Inferior parietal cortex (tissue), 1 donor: Measurements from ENCODE around the gene PANK4.

Experiments used
- DNase-seq: peaks from one replicate; pipeline ENCODE4 v3.0.0-alpha.2; 2016; ENCODE audit errors: extremely low spot score

Gene PANK4

GRCh38 chr1:2544875-2545640 is 18.7 kb upstream of the PANK4 start:
- DNase-seq: no peak

- no peak for DNase-seq
Observed at GRCh38 chr1:2544093-2544874, 17.9 kb upstream of the PANK4 start.

- peak; percentile 43 for DNase-seq
Observed at GRCh38 chr1:2543543-2544092, 17.2 kb upstream of the PANK4 start.

DNA sequence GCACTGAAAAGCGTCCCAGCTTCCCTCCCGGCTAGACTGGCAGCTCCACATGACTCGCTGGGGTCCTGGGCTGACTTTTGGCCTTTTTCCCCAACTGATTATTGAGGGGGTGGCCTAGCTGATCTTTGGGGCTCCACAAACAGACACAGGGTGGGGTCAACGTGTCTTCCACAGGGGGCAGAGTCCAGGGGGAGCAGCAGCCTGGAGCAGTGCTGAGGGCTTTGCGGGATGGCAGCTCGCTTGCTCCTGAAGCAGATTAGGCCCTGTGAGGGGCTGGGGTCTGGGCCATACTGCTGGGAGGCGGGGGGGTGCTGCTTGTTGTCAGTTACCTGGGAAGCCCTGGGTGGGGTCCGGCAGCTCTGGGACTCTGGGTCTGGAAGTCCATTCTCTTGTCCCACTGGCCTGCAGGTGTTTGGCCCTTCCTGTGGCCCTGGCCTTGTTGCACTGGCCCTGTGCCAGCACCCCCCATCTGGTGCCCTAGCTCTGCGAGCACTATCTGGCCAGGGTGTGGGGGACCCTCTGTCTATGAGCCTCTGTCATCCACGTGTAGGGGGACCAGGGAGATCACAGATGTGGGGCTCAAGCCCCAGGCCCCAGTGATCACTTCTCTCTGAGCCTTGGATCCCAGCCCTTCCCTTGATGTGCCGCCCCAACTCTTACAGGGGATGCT is 16.0 kb upstream of the PANK4 start:
- no peak for DNase-seq

DNA sequence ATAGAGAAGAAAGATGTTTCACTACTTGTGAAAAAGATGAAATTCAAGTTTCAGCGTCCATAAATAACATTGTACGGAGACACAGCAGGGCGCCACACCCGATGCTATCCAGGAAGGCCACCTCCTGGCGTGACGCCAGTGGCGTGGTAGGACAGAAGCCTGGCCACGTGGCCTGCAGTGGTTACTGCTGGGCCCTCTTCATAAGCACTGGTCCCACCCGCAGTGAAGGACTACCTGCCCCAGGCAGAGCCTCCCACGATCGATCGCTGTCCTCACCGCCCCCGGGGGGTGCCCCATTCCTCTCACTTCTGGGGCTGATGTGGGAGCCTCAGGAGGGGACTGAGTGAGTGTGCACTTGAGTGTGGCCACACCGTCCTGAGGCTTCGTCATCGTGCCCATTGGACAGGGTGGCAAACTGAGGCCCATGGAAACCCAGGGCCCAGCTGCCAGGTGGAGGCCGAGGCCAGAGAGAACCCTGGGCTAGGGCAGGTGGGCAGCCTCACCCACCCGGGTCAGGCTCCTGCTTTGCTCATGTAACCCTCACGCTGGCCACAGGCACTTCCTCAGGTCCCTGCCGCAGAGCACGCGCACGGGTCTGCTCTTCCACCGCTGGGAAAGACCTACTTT is 15.3 kb upstream of the PANK4 start:
- peak; percentile 23 for DNase-seq

GRCh38 chr1:2540816-2541492 is 14.6 kb upstream of the PANK4 start:
- no peak for DNase-seq

- no peak for DNase-seq
Observed at GRCh38 chr1:2539312-2539907, 13.0 kb upstream of the PANK4 start.

- no peak for DNase-seq
Observed at GRCh38 chr1:2538872-2539271, 12.5 kb upstream of the PANK4 start.

DNA sequence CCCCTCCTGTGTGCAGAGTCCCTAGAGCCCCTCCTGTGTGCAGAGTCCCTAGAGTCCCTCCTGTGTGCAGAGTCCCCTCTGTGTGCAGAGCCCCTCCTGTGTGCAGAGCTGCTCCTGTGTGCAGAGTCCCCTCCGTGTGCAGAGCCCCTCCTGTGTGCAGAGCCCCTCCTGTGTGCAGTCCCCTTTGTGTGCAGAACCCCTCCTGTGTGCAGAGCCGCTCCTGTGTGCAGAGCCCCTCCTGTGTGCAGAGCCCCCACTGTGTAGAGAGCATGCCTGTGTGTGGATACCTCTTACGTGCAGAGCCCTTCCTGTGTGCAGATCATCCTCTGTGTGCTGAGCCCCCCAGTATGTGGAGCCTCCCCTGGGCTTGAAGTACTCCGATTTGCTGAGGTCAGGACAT is 12.0 kb upstream of the PANK4 start:
- DNase-seq: no peak

DNA sequence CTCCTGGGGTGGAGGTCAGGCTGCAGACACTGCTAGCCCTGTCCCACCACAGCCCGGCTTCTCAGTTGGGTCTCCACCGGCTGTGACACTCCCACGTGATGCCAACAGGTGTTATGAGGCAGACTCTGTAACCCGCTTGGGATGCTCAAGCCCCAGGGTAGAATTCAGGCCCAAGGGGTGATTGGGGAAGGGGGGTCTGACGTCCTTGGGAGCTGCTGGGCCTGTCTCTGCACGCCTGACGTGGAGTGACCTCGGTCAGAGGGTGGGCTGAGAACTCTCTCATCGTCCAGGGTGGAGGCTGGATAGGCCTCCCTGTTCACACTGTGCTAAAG is 11.4 kb upstream of the PANK4 start:
- DNase-seq: no peak

DNA sequence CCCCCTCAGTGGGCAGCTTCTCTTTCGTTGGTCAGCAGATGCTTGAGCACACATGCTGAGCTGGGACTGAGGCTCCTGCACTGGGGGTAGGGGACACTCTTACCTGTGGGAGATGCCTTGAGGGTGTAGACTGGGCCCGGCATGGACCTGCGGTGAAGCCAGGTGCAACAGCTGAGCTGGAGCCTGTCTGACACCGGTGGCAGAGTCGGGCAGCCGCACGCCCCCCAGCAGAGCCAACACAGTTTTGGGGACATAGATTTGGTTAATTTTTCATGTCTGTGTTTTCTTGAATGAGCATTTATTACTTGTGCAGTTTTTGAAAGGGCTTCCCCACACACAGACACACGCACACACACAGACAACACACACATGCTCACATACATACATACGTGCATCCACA is 9.6 kb upstream of the PANK4 start:
- DNase-seq: no peak

GRCh38 chr1:2535455-2535854 is 9.1 kb upstream of the PANK4 start:
- no peak for DNase-seq

DNA sequence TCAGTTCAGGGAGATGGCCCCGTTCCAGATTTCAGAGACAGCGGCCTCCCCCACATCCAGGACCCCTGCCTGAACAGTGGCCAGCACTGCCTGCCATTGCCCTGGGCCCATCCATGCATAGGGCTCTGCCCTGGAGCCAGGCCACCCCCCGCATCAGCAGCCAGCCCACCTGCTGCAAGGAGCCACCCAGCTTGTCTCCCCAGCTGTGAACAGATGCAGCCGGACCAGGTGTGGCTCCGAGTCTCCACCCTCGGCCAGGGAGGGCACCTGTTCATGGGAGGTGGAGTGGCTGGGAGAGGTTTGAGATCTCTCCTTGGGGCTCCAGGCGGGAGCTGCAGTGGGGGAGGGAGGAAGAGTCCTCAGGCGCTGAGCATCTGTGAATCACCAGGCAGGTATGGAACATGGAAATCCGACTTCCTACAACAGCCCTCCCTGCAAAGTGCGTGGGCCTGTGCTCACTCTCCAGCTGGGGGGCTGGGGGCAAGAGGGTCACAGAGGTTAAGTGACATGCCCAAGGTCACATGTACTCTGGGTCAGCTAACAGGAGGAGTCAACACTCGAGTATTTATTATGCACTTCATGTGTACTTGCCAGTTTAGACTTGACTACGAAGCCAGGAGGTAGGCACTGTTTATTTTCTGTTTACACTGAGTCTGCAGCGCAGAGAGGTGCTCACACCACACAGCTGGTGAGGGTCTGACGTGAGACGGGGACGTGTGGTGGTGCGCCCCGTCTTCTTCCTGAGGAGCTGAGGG is 8.5 kb upstream of the PANK4 start:
- DNase-seq: no peak

DNA sequence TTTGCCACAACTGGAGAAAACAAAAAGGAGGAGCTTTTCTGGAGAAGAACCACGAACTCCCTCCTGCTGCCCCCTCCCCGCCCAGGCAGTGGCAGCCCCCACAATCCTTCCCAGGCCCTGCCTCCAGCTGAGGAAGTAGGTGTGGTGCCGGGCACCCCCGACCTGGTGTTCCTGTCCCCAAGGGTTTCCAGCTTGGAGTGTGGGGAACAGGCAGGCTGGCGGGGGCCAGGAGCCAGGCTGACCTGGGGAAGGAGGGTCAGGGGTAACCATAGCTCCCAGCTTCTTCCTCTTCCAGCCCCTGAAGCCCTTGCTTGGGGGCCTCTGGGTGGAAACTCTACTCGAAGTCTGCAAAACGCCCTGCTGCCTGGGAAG is 7.9 kb upstream of the PANK4 start:
- no peak for DNase-seq

DNA sequence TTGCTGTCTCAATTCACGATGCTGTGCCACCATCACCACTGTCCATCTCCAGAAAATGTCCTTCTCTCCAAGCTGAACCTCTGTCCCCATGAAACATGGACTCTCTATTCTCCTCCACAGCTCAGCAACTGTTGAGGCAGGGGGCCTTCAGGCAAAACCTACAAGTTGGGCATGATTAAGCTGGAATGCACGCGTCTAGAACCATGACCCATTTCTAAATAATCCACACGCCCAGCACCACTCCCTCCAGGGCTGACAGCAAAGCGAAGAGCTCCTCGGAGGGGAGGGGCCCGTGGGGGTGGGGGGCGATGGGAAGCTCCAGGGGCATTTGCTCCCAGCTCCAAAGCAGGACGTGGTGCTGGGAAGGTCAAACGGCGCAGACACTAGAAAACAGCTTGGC is 7.0 kb upstream of the PANK4 start:
- no peak for DNase-seq

GRCh38 chr1:2532485-2533160 is 6.2 kb upstream of the PANK4 start:
- DNase-seq: no peak

- no peak for DNase-seq
Observed at GRCh38 chr1:2530513-2531361, 4.3 kb upstream of the PANK4 start.

DNA sequence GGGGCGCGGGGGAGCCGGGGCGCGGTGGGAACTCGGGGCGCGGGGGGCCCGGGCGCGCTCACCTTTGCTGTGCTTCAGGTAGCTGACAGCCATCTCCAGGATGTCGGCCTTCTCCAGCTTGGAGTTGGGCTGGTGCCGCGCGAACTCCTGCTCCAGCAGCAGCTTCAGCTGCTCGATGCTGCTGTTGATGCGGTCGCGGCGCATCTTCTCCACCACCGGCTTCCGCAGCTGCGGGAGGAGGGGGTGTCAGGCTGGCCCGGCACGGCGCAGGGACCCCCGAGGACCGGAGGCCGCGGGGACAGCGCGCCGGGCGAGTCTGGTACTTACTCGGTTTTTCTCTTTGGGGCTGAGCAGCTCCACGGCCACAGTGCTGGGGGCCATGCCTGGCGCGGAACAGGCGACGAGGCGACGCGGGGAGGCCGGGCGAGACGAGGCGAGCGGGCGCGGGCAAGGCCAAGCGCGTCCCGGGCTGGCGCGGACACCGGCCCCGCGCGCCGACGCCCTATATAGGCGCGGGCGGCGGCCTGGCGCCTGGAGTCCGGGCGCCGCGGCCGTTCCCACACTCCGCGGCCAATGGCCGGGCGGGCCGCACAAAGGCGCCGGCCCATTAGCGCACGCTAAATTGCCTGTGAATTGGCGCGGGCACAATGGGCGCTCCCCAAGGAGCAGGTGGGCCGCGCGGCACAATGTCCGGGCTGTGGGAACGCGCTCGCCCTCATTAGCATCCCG is 3.6 kb upstream of the PANK4 start, which contains the start of gene HES5:
Gene HES5 (minus strand): TSS at position 480 of the 729 bp plus-strand sequence. CDS start 99 bp downstream, at position 381.
- no peak for DNase-seq
